IPS-NIHi7 (cell line): ENCODE data around the gene FAM131B.
"Not testable (repeated sequence)": the region's sequence is repeated elsewhere in the genome, so short reads cannot be mapped to it uniquely, and the experiment has no call there.

Source experiments
- DNase-seq: peaks from one replicate; pipeline ENCODE4 v3.0.0; 2012; ENCODE audit warnings: mixed read lengths; ENCODE audit errors: extremely low spot score

FAM131B gene

DNA sequence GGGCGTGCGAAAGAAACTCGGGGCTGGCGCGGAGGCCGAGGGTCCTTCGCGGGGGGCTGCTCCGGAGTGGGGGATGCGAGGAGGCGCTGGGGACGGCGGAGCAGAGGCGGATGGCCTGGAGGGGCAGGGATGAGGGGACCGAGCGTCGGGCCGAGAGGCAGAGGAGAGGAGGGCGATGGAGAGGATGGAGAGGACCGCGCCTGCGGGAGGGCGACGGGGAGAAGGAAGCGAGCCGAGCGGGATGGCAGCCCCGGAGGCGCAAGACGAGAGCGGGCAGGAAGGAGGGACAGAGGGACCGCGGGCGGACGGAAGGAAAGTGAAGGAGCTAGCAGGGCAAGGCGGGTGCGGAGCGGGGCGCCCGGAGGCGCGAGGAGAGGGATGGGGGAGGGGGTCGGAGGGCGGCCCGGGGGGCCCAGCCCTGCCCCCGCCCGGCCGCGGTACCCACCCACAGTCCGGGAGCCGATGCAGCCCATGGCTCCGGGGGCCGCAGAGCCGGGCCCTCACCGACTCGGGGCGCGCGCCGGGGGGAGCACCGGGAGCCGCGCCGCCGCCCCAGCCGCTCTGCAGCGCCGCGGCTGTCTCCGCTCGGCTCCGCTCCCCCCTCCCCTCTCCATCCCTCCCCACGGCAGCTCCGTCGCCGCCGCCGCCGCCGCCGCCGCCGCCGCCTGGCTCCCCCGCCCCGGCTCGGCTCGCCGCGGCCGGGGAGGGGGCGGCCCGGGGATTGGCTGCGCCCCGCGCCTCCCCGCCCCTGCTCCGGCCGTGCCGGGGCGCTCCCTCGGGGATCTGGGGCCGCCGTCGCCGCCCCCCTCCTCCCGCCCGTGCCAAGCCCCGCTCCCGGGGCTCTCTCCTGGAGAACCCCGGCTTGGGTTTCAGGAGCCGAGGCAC, at the start of gene FAM131B:
Gene FAM131B, minus strand, starts transcription at position 583 of the 885 bp plus-strand sequence. Its CDS starts 110 bp downstream, at position 473.
- peak; percentile 79 for DNase-seq

DNA sequence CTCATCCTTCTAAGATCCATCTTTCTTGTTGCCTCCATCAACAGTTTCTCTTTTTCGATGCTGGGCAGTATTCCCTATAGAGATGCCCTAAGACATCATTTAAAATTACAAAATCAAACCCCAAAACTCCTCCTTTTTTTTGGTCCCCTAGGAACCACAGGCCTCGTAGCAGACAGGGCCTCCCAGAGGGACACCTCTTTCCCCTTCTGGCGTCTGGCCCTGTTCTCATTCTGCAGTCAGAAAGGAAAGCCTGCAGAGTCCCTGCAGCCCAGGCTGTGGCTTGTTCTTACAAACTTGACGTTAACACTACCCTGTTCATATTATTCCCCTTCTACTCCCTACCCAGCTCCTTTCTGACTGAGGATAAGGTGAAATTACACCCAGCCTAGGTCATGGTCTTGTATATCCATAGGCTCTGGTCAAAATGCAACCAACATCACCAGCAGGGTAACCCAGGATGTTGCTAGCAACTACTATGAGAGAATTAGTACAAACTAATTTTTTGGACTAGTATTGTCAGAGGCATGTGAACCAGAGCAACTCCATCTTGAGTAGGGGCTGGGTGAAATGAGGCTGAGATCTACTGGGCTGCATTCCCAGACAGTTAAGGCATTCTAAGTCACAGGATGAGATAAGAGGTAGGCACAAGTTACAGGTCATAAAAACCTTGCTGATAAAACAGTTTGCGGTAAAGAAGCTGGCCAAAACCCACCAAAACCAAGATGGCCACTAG, 49.6 kb upstream of the FAM131B start:
- no peak for DNase-seq

DNA sequence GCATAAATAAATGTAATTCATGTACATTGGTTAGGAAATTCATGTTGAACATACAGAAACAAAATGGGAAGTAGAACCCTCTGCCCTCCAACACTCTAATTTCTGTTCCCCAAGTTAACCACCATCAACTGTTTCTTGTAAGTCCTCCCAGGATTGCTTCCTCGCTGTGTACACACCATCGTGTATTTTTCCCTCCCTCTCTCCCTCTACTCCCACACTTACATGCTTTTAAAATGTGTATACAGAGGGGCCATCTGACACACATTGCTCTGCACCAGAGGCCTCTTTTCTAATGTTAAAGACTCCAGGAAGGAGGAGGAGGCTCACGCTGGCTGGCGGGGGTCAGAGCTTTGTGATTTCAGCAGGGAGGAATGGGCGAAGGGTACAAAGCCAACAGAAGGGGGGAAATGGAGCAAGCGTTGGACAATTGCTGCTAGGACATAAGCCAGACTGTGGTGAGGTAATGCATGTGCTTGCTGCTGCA, 48.0 kb upstream of the FAM131B start:
- DNase-seq = peak; percentile 45

DNA sequence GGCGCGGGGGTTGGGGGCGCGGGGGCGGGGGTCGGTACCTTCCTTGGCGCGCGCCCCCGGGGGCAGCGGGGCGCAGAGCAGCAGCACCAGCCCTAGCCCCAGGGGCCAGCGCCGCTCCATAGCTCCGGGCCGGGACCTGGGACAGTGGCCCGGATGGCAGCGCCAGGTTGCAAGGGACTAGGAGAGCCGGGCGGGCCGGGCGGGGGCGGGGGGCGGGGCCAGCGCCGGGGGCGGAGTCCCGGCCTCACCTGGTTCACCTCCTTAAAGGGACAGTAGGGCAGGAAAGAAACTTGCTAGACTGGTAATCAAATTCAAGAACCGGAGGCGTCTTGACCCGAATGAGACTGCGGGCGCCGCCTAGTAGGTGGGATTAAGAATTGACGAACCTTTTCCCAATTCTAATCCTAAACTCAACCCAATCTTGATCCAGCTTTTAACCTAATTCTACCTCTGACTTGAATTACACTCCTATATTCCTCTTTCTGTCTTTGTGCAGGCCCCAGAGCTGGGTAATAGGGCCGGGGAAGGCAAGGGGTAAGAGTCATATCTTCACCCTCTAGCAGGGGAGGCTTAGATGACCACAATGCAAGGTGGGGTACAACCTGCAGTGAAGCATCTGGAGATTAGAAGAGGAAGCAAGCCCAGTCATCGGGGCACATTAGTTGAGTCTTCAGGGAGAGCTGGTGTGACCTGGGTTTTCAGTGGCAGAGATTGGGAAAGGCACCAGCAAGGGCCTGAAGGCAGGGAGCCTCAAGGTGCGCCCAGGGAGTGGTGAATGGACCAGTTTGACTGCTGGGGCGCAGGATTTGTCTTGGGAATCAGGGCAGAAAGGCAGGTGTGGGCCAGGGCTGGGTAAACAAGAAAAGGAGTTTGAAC, 46.4 kb upstream of the FAM131B start, which contains the start of gene EPHA1:
Gene EPHA1, minus strand, starts transcription at position 171 of the 876 bp plus-strand sequence. Its CDS starts 51 bp downstream, at position 120.
- DNase-seq = peak; percentile 95

DNA sequence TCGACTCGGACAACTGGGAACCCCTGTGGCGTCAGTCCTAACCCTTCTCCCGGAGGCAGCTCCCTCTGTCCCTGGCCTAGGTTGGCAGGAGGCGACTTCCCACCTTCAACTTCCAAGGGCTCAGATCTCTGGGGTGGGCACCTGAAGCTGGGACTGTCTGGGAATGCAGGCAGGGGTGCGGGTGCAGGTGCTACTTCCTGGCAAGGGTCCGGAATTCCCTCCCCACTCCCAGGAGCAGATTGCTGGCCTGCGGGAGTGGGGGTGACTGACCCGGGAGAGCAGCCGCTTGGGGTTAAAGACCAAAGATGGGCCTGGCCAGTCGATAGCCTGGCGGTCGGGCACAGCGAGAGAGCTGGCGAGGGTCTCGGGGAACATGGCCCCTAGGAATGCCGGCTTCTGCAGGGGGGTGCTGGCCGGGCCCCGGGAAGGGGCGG, 45.8 kb upstream of the FAM131B start:
- DNase-seq = no peak

DNA sequence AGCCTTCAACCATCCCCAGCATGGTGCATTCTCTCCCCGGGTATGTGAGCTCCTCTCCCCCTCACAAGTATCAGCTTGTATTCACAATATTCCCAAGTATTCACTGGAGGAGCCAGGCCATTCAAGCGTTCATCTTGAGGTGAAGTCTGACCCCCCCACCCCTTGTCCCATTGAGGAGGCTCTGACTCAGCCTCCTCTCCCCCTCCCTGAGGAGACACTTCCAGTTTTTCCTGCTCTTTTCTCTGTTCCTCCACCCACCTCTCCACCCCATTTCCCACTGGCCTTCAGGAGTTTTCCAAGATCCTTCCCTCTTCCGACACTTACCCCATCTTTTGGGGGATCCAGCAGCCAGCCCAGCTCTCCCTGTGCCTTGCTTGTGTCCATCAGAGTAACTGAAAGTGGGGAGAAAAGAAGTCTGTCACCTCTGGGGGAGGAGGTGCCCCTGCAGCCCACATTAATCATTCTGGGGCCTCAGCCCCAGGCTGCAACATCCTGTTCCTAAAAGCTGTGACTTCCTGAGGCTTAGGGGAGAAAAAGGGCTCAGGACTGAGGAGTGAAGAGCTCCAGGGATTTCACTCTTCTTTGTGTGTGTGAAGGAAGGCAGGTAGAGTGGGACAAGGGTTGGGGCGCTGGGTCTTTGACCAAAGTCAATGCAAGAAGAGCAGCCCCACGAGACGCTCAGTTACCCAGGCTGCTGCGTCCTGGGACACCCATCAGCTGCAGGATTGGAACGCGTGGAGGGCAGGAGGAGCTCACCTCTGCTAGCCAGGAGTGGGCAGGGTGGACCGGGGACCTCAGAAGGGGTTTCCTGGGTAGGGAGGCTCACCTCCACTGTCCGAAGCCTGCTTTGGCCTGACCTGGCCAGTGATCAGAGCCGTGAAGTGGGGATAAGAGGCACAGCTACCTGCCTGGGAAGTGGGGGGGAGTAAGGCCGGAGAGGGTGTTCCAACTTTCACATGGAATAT, 45.1 kb upstream of the FAM131B start:
- DNase-seq = no peak

DNA sequence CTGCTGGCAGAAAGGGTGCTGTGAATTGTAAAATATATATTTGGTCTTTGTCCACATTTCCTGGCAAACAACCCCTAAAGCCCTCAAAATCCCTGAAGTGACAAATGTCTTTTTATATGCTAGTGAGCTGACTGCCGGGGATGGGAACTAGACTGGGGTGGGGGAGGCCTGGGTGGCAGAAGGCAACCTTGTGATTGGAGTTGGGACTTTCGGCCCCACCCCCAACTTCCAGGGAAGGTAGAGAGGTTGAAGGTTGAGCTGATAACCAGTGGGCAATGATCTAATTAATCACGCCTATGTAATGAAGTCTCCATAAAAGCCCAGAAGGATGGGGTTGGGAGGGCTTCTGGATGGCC, 43.5 kb upstream of the FAM131B start:
- peak; percentile 61 for DNase-seq

DNA sequence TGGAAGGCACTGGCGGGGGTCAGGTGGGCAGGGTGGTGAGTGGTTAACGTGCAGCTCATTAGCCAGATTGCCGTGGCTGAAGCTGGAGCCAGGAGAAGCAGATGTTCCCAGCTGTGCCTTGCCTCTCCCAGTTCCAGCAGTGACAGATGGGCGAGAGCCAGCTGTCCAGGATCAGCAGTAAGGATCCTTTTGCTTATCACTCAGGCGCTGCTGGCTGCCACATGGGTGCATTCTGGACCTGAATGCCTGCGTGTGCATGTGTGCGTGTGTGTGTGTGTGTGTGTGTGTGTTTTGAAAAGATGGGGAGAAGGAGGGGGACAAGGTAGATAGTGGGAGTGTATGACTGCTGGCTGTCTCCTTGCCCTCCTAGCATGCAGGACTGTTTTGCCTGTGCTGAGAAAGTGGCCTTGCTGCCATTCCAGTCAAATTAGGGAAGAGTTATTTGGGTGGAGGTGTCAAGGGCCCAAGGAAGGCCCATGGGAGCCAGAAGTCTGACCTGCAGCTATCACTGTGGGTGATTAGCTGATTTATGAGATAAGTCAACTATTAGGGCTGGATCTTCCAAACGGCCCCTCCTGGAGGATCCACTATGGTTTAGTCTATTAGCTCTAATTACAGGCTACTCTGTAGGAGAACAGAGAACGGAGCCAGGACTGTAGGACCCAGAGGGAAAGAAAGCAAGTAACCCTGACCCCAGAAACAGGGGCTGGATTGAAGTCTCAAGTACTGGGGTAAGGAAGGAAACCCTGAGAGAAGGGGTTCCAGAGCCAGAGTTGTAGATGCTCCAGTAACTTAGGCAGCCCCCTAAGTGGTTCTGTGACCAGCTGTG, 42.9 kb upstream of the FAM131B start:
- DNase-seq = no peak

DNA sequence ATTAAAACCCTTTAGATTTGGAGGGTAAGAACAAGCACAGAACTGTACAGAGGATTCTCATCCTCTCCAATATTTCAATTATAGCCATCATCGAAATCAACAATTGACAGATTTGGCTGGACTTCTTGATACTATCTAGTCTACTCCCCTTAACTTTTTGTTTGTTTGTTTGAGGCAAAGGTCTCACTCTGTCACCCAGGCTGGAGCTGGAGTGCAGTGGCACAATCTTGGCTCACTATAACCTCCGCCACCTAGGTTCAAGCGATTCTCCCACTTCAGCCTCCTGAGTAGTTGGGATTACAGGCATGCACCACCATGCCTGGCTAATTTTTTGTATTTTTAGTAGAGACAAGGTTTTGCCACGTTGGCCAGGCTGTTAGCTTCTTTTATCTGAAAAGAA, 39.7 kb upstream of the FAM131B start:
- DNase-seq = not testable (repeated sequence)

DNA sequence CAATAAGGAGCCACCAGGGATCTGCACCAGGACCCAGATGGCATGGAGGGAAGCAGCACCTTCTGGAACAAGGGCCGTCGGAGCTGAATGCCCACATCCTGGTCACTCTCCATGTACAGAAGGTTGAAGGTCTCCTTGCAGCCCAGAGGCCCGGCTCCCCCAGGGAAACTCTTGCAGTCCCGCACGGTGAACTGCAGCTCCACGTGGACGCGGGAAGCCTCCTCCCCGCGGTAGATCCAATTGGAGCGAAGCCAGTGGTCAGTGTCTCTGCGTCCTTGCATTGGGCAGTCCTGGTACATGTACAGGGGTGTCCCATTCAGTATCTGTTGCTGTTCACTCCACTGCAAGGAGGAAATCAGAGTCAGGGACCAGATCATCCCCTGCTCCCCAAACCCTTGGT, 38.8 kb upstream of the FAM131B start:
- DNase-seq = no peak

DNA sequence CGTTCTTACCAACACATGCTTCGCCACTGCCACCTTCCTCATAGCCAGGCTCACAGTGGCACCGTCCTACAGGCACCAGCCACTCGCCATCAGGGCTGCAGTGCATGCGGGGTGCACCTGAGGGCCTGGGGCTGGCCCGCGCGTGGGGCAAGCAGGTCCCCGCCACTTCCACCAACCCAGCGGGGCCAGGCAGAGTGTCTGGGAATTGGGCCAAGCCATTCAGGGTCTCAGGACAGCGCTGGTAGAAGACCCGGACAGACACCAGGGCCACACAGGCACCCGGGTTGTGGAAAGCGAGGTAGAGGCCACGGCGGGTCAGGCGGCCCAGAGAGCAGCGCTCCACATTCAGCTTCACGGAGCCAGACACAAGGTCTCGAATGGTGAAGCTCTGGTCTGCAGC, 37.1 kb upstream of the FAM131B start:
- DNase-seq = no peak

DNA sequence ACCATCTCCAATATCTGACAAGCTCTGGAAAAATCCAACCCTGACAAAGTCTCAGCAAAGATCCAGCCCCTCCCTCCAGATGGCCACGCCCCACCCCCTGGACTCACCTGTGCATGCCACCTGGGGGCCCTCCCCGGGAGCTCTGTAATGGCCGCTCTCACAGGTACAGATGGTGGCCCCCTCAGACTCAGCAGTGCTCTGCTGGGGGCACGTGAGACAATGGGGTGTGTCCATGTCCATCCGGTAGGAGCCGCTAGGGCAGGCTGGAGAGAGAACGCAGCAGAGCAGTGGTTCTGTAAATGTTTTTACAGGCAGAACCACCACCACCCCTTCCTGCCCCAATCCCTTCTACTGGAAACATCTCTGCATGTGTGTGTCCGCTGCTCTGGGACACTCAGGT, 36.6 kb upstream of the FAM131B start:
- DNase-seq = no peak

DNA sequence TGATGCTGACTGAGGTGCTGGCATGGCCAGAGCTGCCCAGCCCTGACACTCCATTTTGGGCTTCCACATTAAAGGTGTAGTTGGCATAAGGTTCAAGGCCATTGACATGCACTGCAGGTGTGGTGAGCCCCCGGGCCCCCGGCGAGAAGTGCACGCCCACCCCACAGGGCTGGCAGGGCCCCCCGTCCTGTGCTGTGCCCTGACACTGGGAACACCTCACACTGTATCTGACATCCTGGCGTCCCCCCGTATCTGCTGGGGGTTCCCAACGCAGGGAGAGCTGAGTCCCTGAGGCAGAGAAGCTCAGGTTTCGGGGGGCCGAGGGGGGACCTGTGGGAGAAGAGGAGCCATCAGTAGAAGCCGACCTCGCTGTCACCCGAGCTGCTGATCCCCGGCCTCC, 36.1 kb upstream of the FAM131B start:
- no peak for DNase-seq

DNA sequence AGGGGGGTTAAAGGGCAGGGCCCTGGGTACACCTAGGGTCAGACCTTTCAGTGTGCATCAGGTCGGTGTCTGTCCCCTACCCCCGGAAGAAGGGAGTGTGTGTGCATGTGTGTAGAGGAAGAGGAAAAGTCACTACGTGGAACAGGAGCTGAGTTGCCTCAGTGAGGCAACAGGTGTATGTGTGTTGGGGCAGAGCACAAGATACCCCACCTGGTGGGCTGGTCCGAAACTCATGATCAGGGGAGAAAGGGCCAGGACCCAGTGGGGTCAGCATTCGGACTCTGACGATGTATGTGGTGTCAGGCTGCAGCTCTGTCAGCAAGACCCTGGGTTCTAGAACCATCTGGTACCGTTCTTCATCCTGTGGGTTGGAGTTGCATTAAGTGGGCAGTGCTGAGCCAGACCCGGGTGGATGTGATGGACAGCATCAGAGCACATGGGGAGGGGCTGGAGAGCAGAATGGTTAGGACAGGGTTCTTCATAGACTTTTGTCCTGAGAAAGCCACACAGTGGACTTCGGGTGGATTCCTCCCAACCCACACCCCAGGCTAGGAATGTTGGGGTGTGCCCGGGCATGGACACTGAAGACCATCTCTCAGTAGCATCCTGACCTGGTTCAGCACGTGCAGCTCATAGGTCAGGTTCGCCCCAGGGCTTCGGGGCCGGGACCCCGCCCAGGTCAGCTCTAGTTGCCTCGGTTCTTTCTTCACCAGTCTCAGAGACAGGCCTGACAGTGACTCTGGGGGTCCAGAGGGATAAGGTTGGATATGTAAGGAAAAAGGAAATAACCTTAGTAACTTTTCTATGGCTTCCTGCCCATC, 35.4 kb upstream of the FAM131B start:
- DNase-seq = no peak

DNA sequence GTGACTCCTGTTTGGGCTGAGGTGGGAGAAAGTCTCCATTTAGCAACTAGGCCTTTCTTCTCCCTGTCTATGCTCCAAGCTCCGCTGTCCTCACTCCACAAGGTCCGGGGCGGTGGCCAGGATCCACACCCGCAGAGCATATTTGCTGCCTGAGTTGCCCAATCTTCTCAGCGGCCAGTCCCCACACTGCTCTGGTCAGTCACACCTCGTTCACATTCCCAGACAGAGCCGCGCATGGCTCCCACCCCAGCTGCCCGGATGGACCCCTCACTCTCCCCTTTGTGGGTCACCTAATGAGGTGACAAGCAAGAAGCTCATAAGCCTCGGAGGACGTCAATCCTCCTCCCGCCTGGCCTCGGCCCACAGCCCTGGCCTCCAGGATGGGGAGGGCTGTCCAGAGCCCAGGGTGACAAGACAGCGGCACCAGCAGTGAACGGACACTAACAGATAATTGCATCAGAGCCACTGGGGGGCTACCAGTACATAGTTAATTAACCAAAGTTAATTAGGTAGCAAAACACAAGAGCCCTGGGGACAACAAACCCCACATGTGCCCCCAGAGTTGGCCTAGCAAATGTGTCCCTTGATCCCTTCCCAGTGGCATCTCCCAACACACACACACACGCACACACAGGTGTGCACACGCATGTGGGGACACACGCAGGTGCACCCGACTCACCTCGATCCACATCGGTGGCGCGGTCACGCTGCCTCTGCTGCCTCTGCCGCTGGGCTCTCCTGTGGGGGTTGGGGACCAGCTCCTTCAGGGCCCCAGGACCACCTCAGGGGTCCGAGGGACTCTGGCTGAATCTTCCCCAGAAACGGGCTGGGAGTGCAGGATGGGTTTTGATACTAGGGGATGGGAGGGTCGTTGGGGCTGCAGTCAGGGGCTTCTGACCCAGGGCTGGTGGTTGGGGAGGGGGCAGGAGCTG, 34.4 kb upstream of the FAM131B start:
- DNase-seq = no peak

DNA sequence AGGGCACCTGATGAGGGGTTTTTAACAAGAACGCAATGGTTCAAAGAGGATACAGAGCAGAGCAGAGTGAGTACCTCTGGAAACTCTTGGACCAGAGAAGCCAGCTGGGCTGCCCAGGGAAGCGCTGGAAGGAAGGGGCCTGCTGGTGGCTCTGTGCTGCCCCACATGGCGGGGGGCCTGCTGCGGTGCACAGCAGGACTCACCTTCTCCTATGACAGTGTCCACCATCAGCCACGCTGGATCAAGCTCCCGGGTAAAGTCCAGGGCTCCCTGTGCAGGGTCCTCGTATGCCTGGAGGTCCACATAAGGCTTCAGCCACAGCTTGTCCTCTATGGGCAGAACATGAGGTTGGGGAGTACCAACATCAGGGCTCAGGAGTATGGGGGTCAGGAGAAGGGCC, 33.7 kb upstream of the FAM131B start:
- no peak for DNase-seq
